PC-3 (cell line): ENCODE data around the gene HHAT. TPM values are rescaled to one million over a fixed set of nuclear protein-coding genes. Genes with fewer than 3 reads are reported as not detected.

Source experiments
- ATAC-seq: fragments of 200-7000 bp; cut with Tn5 transposase; 2 replicates; pipeline ENCODE4 v1.9.1; 2020; ENCODE audit warnings: mild to moderate bottlenecking, moderate library complexity
- BruUV-seq: library from RNA; stranded (reverse); fragments of 400-500 nt; replicated peaks from 2 replicates; lab custom pipeline; 2021; lab: Mats Ljungman, UMichigan
- CTCF ChIA-PET: fragments of 300-600 bp; sonication (Branson Sonifier 250); formaldehyde crosslinking; loops from one replicate; lab custom pipeline; 2022; ENCODE audit warnings: antibody characterized with exemption; lab: Charles Lee
- POLR2A ChIA-PET: fragments of 300-600 bp; sonication (Branson Sonifier 250); formaldehyde crosslinking; loops from one replicate; lab custom pipeline; 2022; ENCODE audit warnings: antibody characterized with exemption; ENCODE audit not compliant: unreplicated experiment; lab: Charles Lee
- DNase-seq: peaks from one replicate; pipeline ENCODE4 v3.0.0-alpha.2; 2015
- H2AFZ ChIP-seq: fragments of 300-600 bp; sonication (generic); 2 replicates; pipeline ENCODE4 v1.6.0; 2016; ENCODE audit warnings: antibody characterized with exemption, low read length
- H3F3A ChIP-seq: fragments of 300-600 bp; sonication (generic); one replicate; pipeline ENCODE4 v1.6.0; 2017; ENCODE audit warnings: antibody characterized with exemption, low read length, control low read depth, mild to moderate bottlenecking; ENCODE audit not compliant: unreplicated experiment
- H3K27ac ChIP-seq: fragments of 300-600 bp; sonication (generic); 2 replicates; pipeline ENCODE4 v1.5.1; 2016; ENCODE audit warnings: mild to moderate bottlenecking, low read length
- H3K27me3 ChIP-seq: fragments of 300-600 bp; sonication (generic); 2 replicates; pipeline ENCODE4 v1.6.1; 2016; ENCODE audit warnings: low read length, mixed read lengths
- H3K36me3 ChIP-seq: fragments of 300-600 bp; sonication (generic); 2 replicates; pipeline ENCODE4 v1.6.1; 2016; ENCODE audit warnings: low read depth, mixed run types, low read length, mixed read lengths
- H3K4me1 ChIP-seq: fragments of 300-600 bp; sonication (generic); 2 replicates; pipeline ENCODE4 v1.5.1; 2016; ENCODE audit warnings: low read length; ENCODE audit not compliant: insufficient read depth
- H3K4me2 ChIP-seq: fragments of 300-600 bp; sonication (generic); 2 replicates; pipeline ENCODE4 v1.6.0; 2016; ENCODE audit warnings: low read length
- H3K4me3 ChIP-seq: fragments of 300-600 bp; sonication (generic); 2 replicates; pipeline ENCODE4 v1.5.1; 2016; ENCODE audit warnings: mild to moderate bottlenecking, low read length, mixed read lengths
- H3K79me2 ChIP-seq: fragments of 300-600 bp; sonication (generic); 2 replicates; pipeline ENCODE4 v1.6.1; 2017; ENCODE audit warnings: low read length, mixed read lengths
- H3K9ac ChIP-seq: fragments of 300-600 bp; sonication (generic); 2 replicates; pipeline ENCODE4 v1.6.0; 2016; ENCODE audit warnings: mild to moderate bottlenecking, low read length
- H3K9me2 ChIP-seq: fragments of 300-600 bp; sonication (generic); replicated peaks from 2 replicates; pipeline ENCODE4 v1.6.1; 2016; ENCODE audit warnings: mixed run types, low read length, mixed read lengths
- H3K9me3 ChIP-seq: fragments of 300-600 bp; sonication (generic); 2 replicates; pipeline ENCODE4 v1.6.1; 2016; ENCODE audit warnings: low read length, mixed read lengths
- H4K20me1 ChIP-seq: fragments of 300-600 bp; sonication (generic); 2 replicates; pipeline ENCODE4 v1.6.1; 2016; ENCODE audit warnings: low read length, mixed read lengths
- CTCF ChIP-seq: fragments of 300-600 bp; sonication (generic); conservative IDR thresholded peaks from 2 replicates; pipeline ENCODE4 v1.5.1; 2017; ENCODE audit warnings: antibody characterized with exemption, low read depth, mild to moderate bottlenecking, low read length
- EZH2 ChIP-seq: fragments of 300-600 bp; sonication (generic); IDR thresholded peaks from one replicate; pipeline ENCODE4 v1.6.1; 2017; ENCODE audit warnings: antibody characterized with exemption, mild to moderate bottlenecking, low read length; ENCODE audit not compliant: unreplicated experiment
- EZH2phosphoT487 ChIP-seq: fragments of 300-600 bp; sonication (generic); IDR thresholded peaks from 2 replicates; pipeline ENCODE4 v1.6.1; 2018; ENCODE audit warnings: mild to moderate bottlenecking, antibody characterized with exemption, low read length, borderline replicate concordance
- intact Hi-C: fragments of 100-400 bp; cut with micrococcal nuclease; formaldehyde crosslinking; loops from 2 replicates; pipeline ENCODE4 v1.9.0; 2023
- total RNA-seq: library from RNA; depleted of rRNA; stranded (reverse); fragments of >200 nt; gene quantifications from 2 replicates; pipeline ENCODE4 v1.2.3, GENCODE V29; 2014

Gene HHAT
- total RNA-seq, 1 experiment from 2014 or later: 3.4 TPM

DNA sequence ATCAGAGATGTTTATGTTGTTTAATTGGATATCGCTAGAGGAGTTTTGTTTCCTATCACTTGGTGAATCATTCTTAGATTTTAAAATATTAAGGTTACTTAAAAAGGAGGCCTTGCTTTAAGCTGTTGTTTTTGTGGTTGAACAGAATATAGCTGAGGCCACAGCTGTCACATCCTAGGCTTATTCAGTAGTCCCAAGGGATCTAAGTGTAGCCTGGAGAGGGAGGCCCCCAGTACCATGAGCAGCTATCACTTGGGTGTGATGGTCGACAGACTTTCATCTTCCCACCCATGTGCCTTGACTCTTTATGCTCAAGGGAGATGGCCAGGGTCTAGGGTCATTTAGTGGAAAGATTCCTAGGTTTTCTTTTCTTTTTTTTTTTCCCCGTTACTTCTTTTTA, 278.7 kb downstream of the HHAT start:
- H3K79me2 ChIP-seq: no peaks in the 10 kb centered on the region
- BruUV-seq: no TSS peak
- ATAC-seq (no peak), DNase-seq (no peak)
- no peak overlapping the region for H3K4me3 ChIP-seq
- no peak overlapping the region for H2AFZ ChIP-seq
- intact Hi-C loops: no loop called here
- H3K27me3 ChIP-seq: peaks cover 3% of the 10 kb centered on the region; the same call in 1 of the 2 replicates
- H3F3A ChIP-seq: no peaks in the 10 kb centered on the region
- TF ChIP-seq CTCF: no peak
- TF ChIP-seq EZH2: no peak
- TF ChIP-seq EZH2phosphoT487: no peak
- H3K9me3 ChIP-seq: no peaks in the 10 kb centered on the region
- CTCF ChIA-PET: no interaction called here
- no peak overlapping the region for H3K27ac ChIP-seq
- no peak overlapping the region for H3K4me2 ChIP-seq
- H3K9ac ChIP-seq: no peak overlapping the region
- POLR2A ChIA-PET: no interaction called here
- no peaks in the 10 kb centered on the region for H3K36me3 ChIP-seq
- no peaks in the 10 kb centered on the region for H3K9me2 ChIP-seq
- H4K20me1 ChIP-seq: no peaks in the 10 kb centered on the region
- H3K4me1 ChIP-seq: no peaks in the 10 kb centered on the region

DNA sequence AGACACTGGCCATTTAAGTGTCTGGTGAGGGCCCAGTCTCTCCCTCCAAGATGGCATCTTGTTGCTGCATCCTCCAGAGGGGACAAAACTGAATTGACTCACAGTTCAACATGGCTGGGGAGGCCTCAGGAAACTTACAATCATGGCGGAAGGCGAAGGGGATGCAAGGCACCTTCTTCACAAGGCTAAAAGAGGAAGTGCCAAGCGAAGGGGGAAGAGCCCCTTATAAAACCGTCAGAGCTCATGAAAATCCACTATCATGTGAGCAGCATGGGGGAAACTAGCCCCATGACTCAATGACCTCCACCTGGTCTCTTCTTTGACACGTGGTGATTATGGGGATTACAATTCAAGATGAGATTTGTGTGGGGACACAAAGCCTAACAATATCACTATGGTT, 280.1 kb downstream of the HHAT start:
- Histone ChIP-seq H3K4me3 (no peak overlapping the region), H2AFZ (no peak overlapping the region), H3K4me1 (no peaks in the 10 kb centered on the region), H3K36me3 (no peaks in the 10 kb centered on the region), H3K4me2 (no peak overlapping the region), H3K9ac (no peak overlapping the region), H3F3A (no peaks in the 10 kb centered on the region), H3K9me3 (no peaks in the 10 kb centered on the region), H3K27me3 (peaks cover 3% of the 10 kb centered on the region; the same call in 1 of the 2 replicates), H3K9me2 (no peaks in the 10 kb centered on the region), H3K27ac (no peak overlapping the region), H4K20me1 (no peaks in the 10 kb centered on the region), H3K79me2 (no peaks in the 10 kb centered on the region)
- intact Hi-C loops: no loop called here
- ChIA-PET CTCF (no interaction called here), POLR2A (no interaction called here)
- no peak for TF ChIP-seq EZH2phosphoT487
- no peak for TF ChIP-seq CTCF
- TF ChIP-seq EZH2: no peak
- no TSS peak for BruUV-seq
- ATAC-seq (no peak), DNase-seq (no peak)

GRCh38 chr1:210616356-210616755, 287.7 kb downstream of the HHAT start:
- ATAC-seq (no peak), DNase-seq (no peak)
- Histone ChIP-seq H3K9me3 (no peaks in the 10 kb centered on the region), H3K9me2 (no peaks in the 10 kb centered on the region), H2AFZ (no peak overlapping the region), H3K4me3 (no peak overlapping the region), H3K4me1 (no peaks in the 10 kb centered on the region), H3K27me3 (peaks cover 31% of the 10 kb centered on the region), H3K27ac (no peak overlapping the region), H3F3A (no peaks in the 10 kb centered on the region), H3K9ac (no peak overlapping the region), H3K79me2 (no peaks in the 10 kb centered on the region), H3K4me2 (no peak overlapping the region), H4K20me1 (no peaks in the 10 kb centered on the region), H3K36me3 (no peaks in the 10 kb centered on the region)
- ChIA-PET POLR2A (no interaction called here), CTCF (no interaction called here)
- TF ChIP-seq EZH2: no peak
- no peak for TF ChIP-seq CTCF
- no peak for TF ChIP-seq EZH2phosphoT487
- intact Hi-C loops: no loop called here
- no TSS peak for BruUV-seq
